ENCODE results near the gene LEKR1.

The LEKR1 gene

DNA sequence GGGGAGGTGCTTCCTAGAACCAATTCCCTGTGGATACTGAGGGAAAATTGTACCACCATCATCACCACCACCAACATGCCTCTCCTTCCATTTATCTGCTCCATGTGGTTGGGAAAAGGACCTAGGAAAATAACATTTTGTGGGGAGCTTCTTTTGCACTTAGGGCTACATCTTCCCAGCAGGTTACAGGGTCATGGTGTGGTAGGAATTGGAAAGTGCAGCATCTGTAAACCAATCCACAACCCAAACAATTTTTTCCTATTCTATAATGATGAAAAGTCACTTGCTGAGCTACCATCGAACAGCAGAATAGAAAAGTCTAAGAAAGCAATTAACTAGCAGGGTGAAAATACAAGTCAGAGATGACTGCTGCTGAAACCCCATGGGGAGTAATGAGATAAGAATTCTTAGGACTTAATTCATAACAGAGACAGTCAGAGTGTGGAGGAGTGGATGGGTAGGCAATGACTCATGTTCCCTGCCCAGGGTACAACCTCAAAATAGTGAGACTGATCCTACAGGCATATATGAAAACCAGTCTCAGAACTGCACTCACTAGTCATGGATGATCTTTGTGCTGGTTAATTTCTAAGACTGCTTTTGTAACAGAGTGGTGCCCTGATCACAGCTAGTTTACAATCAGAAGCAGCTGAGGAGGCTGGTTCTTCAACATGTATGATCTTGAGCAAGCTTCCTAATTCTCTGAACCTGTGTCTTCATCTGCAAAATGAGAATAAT is 38.1 kb upstream of the LEKR1 start (continued):
- no peak for TF ChIP-seq ZNF292 (tag by site-specific recombination; IDR thresholded peaks at IDR 0.05; ENCODE audit: borderline replicate concordance, low read depth)
- TF ChIP-seq ZNF600 (tag by site-specific recombination; IDR thresholded peaks at IDR 0.05) = 0 out of 2 replicates have a peak, but pooled peaks have one; percentile 29
- TF ChIP-seq PRDM1 (tag by site-specific recombination; IDR thresholded peaks at IDR 0.05) = peak; percentile 79
- TF ChIP-seq ZNF48 (tag by site-specific recombination; IDR thresholded peaks at IDR 0.05) = no peak
- TF ChIP-seq, protein P1, sequence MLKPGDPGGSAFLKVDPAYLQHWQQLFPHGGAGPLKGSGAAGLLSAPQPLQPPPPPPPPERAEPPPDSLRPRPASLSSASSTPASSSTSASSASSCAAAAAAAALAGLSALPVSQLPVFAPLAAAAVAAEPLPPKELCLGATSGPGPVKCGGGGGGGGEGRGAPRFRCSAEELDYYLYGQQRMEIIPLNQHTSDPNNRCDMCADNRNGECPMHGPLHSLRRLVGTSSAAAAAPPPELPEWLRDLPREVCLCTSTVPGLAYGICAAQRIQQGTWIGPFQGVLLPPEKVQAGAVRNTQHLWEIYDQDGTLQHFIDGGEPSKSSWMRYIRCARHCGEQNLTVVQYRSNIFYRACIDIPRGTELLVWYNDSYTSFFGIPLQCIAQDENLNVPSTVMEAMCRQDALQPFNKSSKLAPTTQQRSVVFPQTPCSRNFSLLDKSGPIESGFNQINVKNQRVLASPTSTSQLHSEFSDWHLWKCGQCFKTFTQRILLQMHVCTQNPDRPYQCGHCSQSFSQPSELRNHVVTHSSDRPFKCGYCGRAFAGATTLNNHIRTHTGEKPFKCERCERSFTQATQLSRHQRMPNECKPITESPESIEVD (tag by site-specific recombination; IDR thresholded peaks at IDR 0.05) = 0 out of 2 replicates have a peak, but pooled peaks have one; percentile 18
- TF ChIP-seq ZNF132 (tag by site-specific recombination; IDR thresholded peaks at IDR 0.05; ENCODE audit: borderline replicate concordance) = no peak
- TF ChIP-seq ZIC2 (tag by site-specific recombination; IDR thresholded peaks at IDR 0.05) = peak; percentile 43; the same call in 1 of the 2 replicates
- TF ChIP-seq MZF1 (tag by site-specific recombination; IDR thresholded peaks at IDR 0.05; ENCODE audit: borderline replicate concordance) = no peak
- TF ChIP-seq ZBTB48 (tag by site-specific recombination; IDR thresholded peaks at IDR 0.05) = no peak
- no peak for TF ChIP-seq ZNF202 (tag by site-specific recombination; IDR thresholded peaks at IDR 0.05; ENCODE audit: borderline replicate concordance)
- TF ChIP-seq ZNF239 (tag by site-specific recombination; IDR thresholded peaks at IDR 0.05) = no peak
- no peak for TF ChIP-seq ZNF394 (tag by site-specific recombination; IDR thresholded peaks at IDR 0.05; ENCODE audit: borderline replicate concordance)

DNA sequence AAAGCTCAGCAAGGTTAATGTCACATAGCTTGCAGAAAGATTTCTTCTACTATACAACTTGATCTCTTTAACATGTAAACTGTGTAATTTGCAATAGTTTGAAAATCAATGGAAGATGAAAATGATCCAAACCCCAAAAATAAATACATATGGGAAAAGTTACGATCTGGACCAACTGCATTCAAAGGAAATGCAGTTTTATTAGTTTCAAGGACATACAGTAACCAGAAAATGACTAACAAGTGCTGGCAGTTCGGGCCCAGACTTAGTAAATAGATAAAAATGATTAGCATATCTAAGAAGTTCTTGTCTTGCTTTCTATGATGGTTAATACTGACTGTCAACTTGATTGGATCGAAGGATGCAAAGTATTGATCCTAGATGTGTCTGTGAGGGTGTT is 37.3 kb upstream of the LEKR1 start:
- H3K36me3 ChIP-seq (ENCODE audit: control insufficient read depth in 2 of 2, insufficient read depth in 1 of 2, low read length in 2 of 2) = no peaks in the 10 kb centered on the region
- H3K4me3 ChIP-seq (ENCODE audit: low read depth, low read length) = no peak overlapping the region
- CTCF ChIA-PET = interaction anchor here (0.6 kb wide), 2 partner anchors 8 to 88 kb away, joined by 3 to 5 read pairs; no protein-coding TSS in a partner anchor
- no peaks in the 10 kb centered on the region for H3K4me1 ChIP-seq (ENCODE audit: control insufficient read depth, insufficient read depth, low read length)
- H3K9me3 ChIP-seq (ENCODE audit: control insufficient read depth, insufficient read depth, low read depth, low read length) = no peaks in the 10 kb centered on the region
- TF ChIP-seq ELK4 (IDR thresholded peaks at IDR 0.05; ENCODE audit: borderline replicate concordance, low read depth, low read length) (no peak), ZNF549 (tag by site-specific recombination; IDR thresholded peaks at IDR 0.05) (no peak), TCF7L2 (IDR thresholded peaks at IDR 0.05; ENCODE audit: borderline replicate concordance, low read depth, low read length) (no peak), GFI1B (tag by site-specific recombination; IDR thresholded peaks at IDR 0.05) (no peak)
- POLR2A ChIA-PET = no interaction called here
- H3K27ac ChIP-seq (ENCODE audit: extremely low read depth, low read depth, low read length) = no peak overlapping the region

DNA sequence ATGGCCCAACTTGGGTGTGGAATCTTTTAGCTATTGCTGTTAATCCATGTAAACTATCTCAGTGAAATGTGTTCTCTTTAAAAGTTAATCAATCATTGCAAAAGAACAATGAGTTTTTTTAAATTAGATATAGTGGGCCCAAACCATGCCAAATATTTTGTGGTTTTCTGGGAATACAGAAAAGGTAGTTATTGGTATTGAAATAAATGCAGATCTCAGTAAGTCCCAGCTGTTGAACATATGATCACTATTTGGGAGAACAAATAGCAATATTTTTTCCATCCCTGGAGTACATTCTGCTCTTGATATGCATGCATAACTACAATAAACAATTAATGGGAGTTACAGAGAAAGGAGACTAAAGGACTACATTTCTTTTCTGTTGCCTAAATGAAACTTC is 36.0 kb upstream of the LEKR1 start:
- H3K4me3 ChIP-seq (ENCODE audit: low read depth, low read length) = no peak overlapping the region
- POLR2A ChIA-PET = no interaction called here
- H3K36me3 ChIP-seq (ENCODE audit: control insufficient read depth in 2 of 2, insufficient read depth in 1 of 2, low read length in 2 of 2) = no peaks in the 10 kb centered on the region
- H3K4me1 ChIP-seq (ENCODE audit: control insufficient read depth, insufficient read depth, low read length) = no peaks in the 10 kb centered on the region
- no peak for TF ChIP-seq ZFHX2 (tag by site-specific recombination; conservative IDR thresholded peaks at IDR 0.05)
- TF ChIP-seq, protein P2, sequence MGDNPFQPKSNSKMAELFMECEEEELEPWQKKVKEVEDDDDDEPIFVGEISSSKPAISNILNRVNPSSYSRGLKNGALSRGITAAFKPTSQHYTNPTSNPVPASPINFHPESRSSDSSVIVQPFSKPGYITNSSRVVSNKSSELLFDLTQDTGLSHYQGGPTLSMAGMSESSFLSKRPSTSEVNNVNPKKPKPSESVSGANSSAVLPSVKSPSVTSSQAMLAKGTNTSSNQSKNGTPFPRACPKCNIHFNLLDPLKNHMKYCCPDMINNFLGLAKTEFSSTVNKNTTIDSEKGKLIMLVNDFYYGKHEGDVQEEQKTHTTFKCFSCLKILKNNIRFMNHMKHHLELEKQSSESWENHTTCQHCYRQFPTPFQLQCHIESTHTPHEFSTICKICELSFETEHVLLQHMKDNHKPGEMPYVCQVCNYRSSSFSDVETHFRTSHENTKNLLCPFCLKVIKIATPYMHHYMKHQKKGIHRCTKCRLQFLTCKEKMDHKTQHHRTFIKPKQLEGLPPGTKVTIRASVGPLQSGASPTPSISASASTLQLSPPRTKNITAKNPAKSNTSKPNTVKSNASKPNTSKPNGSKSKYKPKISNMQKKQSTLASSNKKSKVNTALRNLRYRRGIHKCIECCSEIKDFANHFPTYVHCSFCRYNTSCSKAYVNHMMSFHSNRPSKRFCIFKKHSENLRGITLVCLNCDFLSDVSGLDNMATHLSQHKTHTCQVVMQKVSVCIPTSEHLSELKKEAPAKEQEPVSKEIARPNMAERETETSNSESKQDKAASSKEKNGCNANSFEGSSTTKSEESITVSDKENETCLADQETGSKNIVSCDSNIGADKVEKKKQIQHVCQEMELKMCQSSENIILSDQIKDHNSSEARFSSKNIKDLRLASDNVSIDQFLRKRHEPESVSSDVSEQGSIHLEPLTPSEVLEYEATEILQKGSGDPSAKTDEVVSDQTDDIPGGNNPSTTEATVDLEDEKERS (tag by site-specific recombination; IDR thresholded peaks at IDR 0.05) = no peak
- CTCF ChIA-PET = no interaction called here
- H3K27ac ChIP-seq (ENCODE audit: extremely low read depth, low read depth, low read length) = no peak overlapping the region
- H3K9me3 ChIP-seq (ENCODE audit: control insufficient read depth, insufficient read depth, low read depth, low read length) = no peaks in the 10 kb centered on the region
